Body of pancreas (tissue), 4 donors: ENCODE results near the gene DAPP1. TPM values are rescaled to one million over a fixed set of nuclear protein-coding genes. Genes with fewer than 3 reads are reported as not detected.

Experiments used
- ATAC-seq: fragments of 150-250 bp; one replicate; pipeline ENCODE4 v1.9.1; 2016
- DNase-seq, 4 donors: peaks; one replicate each; pipeline ENCODE4 v3.0.0-alpha.2; 2019
- H3K27ac ChIP-seq, 4 donors: fragments of 200-600 bp; sonication (generic); 1 replicate in 3 of 4; 2 replicates in 1 of 4; pipeline versions ENCODE4 v1.5.1 to v1.6.1; 2016 to 2019; ENCODE audit warnings: mild to moderate bottlenecking in 1 of 4, mixed read lengths in 1 of 4, moderate library complexity in 1 of 4
- H3K27me3 ChIP-seq, 2 donors: fragments of 200-600 bp; sonication (generic); one replicate each; pipeline ENCODE4 v1.6.0; 2016; ENCODE audit warnings: mild to moderate bottlenecking in 1 of 2
- H3K36me3 ChIP-seq, 2 donors: fragments of 200-600 bp; sonication (generic); replicated peaks in 1 of 2; 2 replicates each; pipeline ENCODE4 v1.5.1; 2016; ENCODE audit warnings: low read depth in 2 of 2; ENCODE audit not compliant: insufficient read depth in 1 of 2
- H3K4me1 ChIP-seq: fragments of 200-600 bp; sonication (generic); one replicate; pipeline ENCODE4 v1.6.0; 2016
- H3K4me3 ChIP-seq, 2 donors: fragments of 200-600 bp; sonication (generic); 1 replicate in 1 of 2; 2 replicates in 1 of 2; pipeline ENCODE4 v1.5.1; 2016 to 2019
- H3K9me3 ChIP-seq, 3 donors: fragments of 200-600 bp; sonication (generic); 1 replicate in 2 of 3; 2 replicates in 1 of 3; pipeline ENCODE4 v1.5.1; 2016
- POLR2A ChIP-seq, 3 donors: fragments of 450-650 bp; IDR thresholded peaks; one replicate each; pipeline ENCODE4 v1.6.1; 2016; ENCODE audit warnings: antibody characterized with exemption in 3 of 3, mild to moderate bottlenecking in 2 of 3
- WGBS, 2 donors: methylation state at CpG; one replicate each; pipeline ENCODE4 v1.1.5; 2017; 5-methylcytosine and 5-hydroxymethylcytosine counted together
- intact Hi-C: fragments of 100-400 bp; cut with DNase I; formaldehyde crosslinking; loops from one replicate; pipeline ENCODE4 v1.15.1; 2023
- total RNA-seq, 2 donors: library from RNA; depleted of rRNA; stranded (reverse); fragments of >200 nt; gene quantifications; one replicate each; pipeline ENCODE4 v1.1.0, GENCODE V29; 2016
- TF ChIP-seq, protein P1 (sequence below), 7 experiments: fragments of 450-650 bp in 4 of 7; fragments of 200-600 bp in 3 of 7; sonication (generic) in 3 of 7; IDR thresholded peaks; one replicate each; pipeline ENCODE4 v1.5.1; 2016 to 2019; ENCODE audit warnings: antibody characterized with exemption in 7 of 7

DAPP1 gene
- total RNA-seq, 2 donors from 2014 or later = 1.3 to 2.3 TPM

DNA sequence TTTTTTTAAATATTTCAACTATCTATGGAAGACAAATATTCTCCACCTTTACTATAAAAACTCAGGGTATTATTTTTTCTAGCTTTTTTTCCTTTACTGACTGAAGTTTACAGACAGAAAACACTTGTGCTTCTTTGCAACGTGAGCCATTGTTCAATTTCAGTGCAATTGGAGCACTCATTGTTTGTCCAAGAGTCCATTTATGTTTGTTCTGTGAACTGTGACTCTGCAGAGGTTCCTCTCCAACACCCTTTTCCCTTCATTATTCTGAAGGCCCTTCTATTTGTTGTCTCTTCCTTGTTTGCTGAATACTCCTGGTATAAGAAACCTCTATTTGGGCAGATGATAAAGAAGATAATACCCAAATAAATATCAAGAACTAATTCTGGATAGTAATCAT lies 37.4 kb downstream of the DAPP1 start:
- Histone ChIP-seq H3K4me3 (no peak overlapping the region), H3K27ac (no peak overlapping the region), H3K4me1 (peaks cover 7% of the 10 kb centered on the region), H3K9me3 (no peaks in the 10 kb centered on the region), H3K36me3 (no peaks in the 10 kb centered on the region), H3K27me3 (no peaks in the 10 kb centered on the region)
- WGBS, 2 donors = 28 to 40% methylated on average over 1 of the region's 1 CpG
- TF ChIP-seq POLR2A (IDR thresholded peaks at IDR 0.05) = no peak
- TF ChIP-seq, protein P1, sequence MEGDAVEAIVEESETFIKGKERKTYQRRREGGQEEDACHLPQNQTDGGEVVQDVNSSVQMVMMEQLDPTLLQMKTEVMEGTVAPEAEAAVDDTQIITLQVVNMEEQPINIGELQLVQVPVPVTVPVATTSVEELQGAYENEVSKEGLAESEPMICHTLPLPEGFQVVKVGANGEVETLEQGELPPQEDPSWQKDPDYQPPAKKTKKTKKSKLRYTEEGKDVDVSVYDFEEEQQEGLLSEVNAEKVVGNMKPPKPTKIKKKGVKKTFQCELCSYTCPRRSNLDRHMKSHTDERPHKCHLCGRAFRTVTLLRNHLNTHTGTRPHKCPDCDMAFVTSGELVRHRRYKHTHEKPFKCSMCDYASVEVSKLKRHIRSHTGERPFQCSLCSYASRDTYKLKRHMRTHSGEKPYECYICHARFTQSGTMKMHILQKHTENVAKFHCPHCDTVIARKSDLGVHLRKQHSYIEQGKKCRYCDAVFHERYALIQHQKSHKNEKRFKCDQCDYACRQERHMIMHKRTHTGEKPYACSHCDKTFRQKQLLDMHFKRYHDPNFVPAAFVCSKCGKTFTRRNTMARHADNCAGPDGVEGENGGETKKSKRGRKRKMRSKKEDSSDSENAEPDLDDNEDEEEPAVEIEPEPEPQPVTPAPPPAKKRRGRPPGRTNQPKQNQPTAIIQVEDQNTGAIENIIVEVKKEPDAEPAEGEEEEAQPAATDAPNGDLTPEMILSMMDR (IDR thresholded peaks at IDR 0.05) = no peak
- intact Hi-C loops = no loop called here
- DNase-seq (no peak), ATAC-seq (no peak)

DNA sequence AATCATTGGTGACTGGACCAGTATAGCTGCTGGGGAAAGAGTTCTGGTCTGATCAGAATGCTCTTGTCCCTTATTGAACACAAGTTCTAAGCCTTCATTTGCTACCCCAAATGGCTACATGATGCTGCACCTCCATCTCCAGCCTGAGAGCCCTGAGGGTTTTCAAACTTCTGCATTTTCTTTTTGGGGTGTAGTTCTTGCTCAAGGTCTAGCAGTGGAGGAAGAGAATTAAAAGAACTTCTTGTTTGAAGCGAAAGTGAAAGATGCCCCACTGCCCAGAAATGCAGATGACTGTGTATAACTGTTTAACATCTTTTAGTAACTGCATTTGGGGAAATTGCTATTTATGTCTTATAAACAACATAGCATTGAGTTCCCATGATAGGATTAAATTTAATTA lies 39.1 kb downstream of the DAPP1 start:
- intact Hi-C loops = no loop called here
- no peak overlapping the region for H3K4me3 ChIP-seq
- H3K27ac ChIP-seq = no peak overlapping the region
- 71 to 94% methylated on average over 1 of the region's 1 CpG for WGBS, 2 donors
- DNase-seq (peak in 1 of 4 donors; percentile 11), ATAC-seq (no peak)
- H3K27me3 ChIP-seq = no peaks in the 10 kb centered on the region
- peaks cover 7% of the 10 kb centered on the region for H3K4me1 ChIP-seq
- H3K36me3 ChIP-seq = no peaks in the 10 kb centered on the region
- no peaks in the 10 kb centered on the region for H3K9me3 ChIP-seq
- no peak for TF ChIP-seq POLR2A (IDR thresholded peaks at IDR 0.05)
- TF ChIP-seq, protein P1 (IDR thresholded peaks at IDR 0.05) = no peak

DNA sequence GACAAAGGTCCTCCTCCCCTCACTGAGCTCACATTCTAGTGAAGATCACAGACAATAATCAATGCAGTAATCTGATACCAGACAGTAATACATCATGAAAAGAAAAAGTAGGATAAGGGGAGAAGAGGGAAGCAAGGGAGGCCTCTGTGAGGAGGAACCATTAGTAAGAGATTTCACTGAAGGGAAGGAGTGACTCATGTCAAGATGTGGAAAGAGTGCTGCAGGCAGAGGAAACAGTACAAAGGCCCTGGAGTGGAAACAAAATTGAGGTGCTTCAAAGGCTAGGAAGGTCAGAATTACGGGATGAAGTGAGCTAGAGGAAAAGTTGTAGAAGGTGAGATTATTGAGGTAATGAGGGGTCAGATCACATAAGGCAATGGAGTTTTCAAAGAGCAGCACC lies 39.5 kb downstream of the DAPP1 start:
- no peak overlapping the region for H3K4me3 ChIP-seq
- TF ChIP-seq POLR2A (IDR thresholded peaks at IDR 0.05) = no peak
- TF ChIP-seq, protein P1 (IDR thresholded peaks at IDR 0.05) = no peak
- H3K36me3 ChIP-seq = no peaks in the 10 kb centered on the region
- H3K27ac ChIP-seq = peak overlapping the region in 1 of 4 donors; percentile 30
- no peak for ATAC-seq
- peak in 1 of 4 donors; percentile 31 for DNase-seq
- 48 to 55% methylated on average over 1 of the region's 1 CpG for WGBS, 2 donors
- no peaks in the 10 kb centered on the region for H3K9me3 ChIP-seq
- peaks cover 7% of the 10 kb centered on the region for H3K4me1 ChIP-seq
- H3K27me3 ChIP-seq = no peaks in the 10 kb centered on the region
- intact Hi-C loops = no loop called here

DNA sequence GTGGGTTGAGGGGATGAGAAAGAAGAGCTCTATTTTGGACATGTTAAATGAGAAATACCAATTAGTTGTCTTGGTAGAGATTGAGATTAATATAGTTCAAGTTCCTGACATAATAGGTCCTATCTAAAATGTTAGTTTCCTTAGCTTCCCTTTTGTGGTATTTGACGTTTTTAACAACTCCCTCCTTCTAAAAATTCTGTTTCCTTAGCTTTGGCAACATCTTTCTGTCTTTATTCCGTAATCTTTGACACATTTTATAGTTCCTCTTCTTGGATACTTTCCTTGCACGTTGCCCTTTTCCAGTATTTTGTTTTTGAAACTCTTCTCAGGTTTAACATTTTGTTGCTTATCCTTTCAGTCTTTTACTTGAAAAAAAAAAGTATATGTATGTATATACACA lies 40.7 kb downstream of the DAPP1 start:
- 38 to 49% methylated on average over 3 of the region's 3 CpGs for WGBS, 2 donors
- ATAC-seq (no peak), DNase-seq (no peak)
- TF ChIP-seq, protein P1 (IDR thresholded peaks at IDR 0.05) = no peak
- TF ChIP-seq POLR2A (IDR thresholded peaks at IDR 0.05) = no peak
- no peak overlapping the region for H3K4me3 ChIP-seq
- H3K27ac ChIP-seq = peak overlapping the region in 1 of 4 donors; percentile 30
- intact Hi-C loops = no loop called here
- no peaks in the 10 kb centered on the region for H3K9me3 ChIP-seq
- no peaks in the 10 kb centered on the region for H3K36me3 ChIP-seq
- no peaks in the 10 kb centered on the region for H3K27me3 ChIP-seq
- peaks cover 7% of the 10 kb centered on the region for H3K4me1 ChIP-seq

DNA sequence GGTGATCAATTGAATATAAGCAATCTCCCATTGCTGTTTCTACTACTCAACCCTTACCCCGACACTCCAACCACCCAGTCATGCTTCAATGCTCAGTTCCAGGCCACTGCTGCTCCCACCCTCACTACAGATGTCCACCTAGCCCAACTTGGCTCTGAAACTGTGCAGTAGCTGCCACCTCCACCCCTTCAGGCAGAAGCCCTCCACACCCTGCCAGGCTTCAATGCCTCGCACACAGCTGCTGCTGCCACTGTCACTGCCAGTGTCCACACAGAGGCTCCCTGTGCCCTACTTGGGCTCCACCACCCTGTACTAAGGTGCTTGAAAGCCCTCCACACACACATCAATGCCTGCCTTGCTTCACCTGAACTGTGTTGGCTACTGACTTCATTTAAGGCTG lies 43.0 kb downstream of the DAPP1 start:
- H3K4me1 ChIP-seq = no peaks in the 10 kb centered on the region
- no peak for DNase-seq
- no peak for ATAC-seq
- no peaks in the 10 kb centered on the region for H3K27me3 ChIP-seq
- H3K36me3 ChIP-seq = no peaks in the 10 kb centered on the region
- TF ChIP-seq POLR2A (IDR thresholded peaks at IDR 0.05) = no peak
- TF ChIP-seq, protein P1 (IDR thresholded peaks at IDR 0.05) = no peak
- no peak overlapping the region for H3K27ac ChIP-seq
- no peaks in the 10 kb centered on the region for H3K9me3 ChIP-seq
- WGBS, 2 donors = 78 to 88% methylated on average over 2 of the region's 2 CpGs
- intact Hi-C loops = no loop called here
- no peak overlapping the region for H3K4me3 ChIP-seq
